ENCODE data around the gene CDH13.

Gene CDH13

GRCh38 chr16:83021746-83022145 lies 395.0 kb downstream of the CDH13 start:
- Histone ChIP-seq H3K4me2 (ENCODE audit: insufficient read depth, low read length) (no peak overlapping the region), H3K9ac (ENCODE audit: low read depth, low read length) (no peak overlapping the region), H4K20me1 (ENCODE audit: insufficient read depth, low read length) (no peaks in the 10 kb centered on the region), H3K9me3 (ENCODE audit: insufficient read depth, low read length, severe bottlenecking) (no peaks in the 10 kb centered on the region), H3K27ac (ENCODE audit: low read length) (no peak overlapping the region), H2AFZ (ENCODE audit: low read depth, low read length) (no peak overlapping the region), H3K27me3 (ENCODE audit: insufficient read depth, low read length, poor library complexity) (no peaks in the 10 kb centered on the region), H3K36me3 (ENCODE audit: insufficient read depth, low read length) (no peaks in the 10 kb centered on the region), H3K4me1 (ENCODE audit: insufficient read depth, low read length) (no peaks in the 10 kb centered on the region), H3K4me3 (ENCODE audit: low read depth in 1 of 2, low read length in 2 of 2) (no peak overlapping the region), H3K79me2 (ENCODE audit: insufficient read depth, low read length) (no peaks in the 10 kb centered on the region)
- no peak for TF ChIP-seq CTCF (IDR thresholded peaks at IDR 0.05; ENCODE audit: borderline replicate concordance, extremely low read depth, low read length, poor library complexity, severe bottlenecking)
- no peak for TF ChIP-seq EZH2 (IDR thresholded peaks at IDR 0.05; ENCODE audit: borderline replicate concordance, low read depth, low read length, severe bottlenecking)
- ATAC-seq (ENCODE audit: insufficient read depth, low read depth) (no peak), DNase-seq (no peak)

- Histone ChIP-seq H3K79me2 (ENCODE audit: insufficient read depth, low read length) (no peaks in the 10 kb centered on the region), H3K4me3 (ENCODE audit: low read depth in 1 of 2, low read length in 2 of 2) (no peak overlapping the region), H2AFZ (ENCODE audit: low read depth, low read length) (no peak overlapping the region), H3K4me2 (ENCODE audit: insufficient read depth, low read length) (no peak overlapping the region), H3K27me3 (ENCODE audit: insufficient read depth, low read length, poor library complexity) (no peaks in the 10 kb centered on the region), H3K9ac (ENCODE audit: low read depth, low read length) (no peak overlapping the region), H3K4me1 (ENCODE audit: insufficient read depth, low read length) (no peaks in the 10 kb centered on the region), H3K36me3 (ENCODE audit: insufficient read depth, low read length) (no peaks in the 10 kb centered on the region), H3K27ac (ENCODE audit: low read length) (no peak overlapping the region), H3K9me3 (ENCODE audit: insufficient read depth, low read length, severe bottlenecking) (no peaks in the 10 kb centered on the region), H4K20me1 (ENCODE audit: insufficient read depth, low read length) (no peaks in the 10 kb centered on the region)
- ATAC-seq (ENCODE audit: insufficient read depth, low read depth) (no peak), DNase-seq (no peak)
- TF ChIP-seq EZH2 (IDR thresholded peaks at IDR 0.05; ENCODE audit: borderline replicate concordance, low read depth, low read length, severe bottlenecking) (no peak), CTCF (IDR thresholded peaks at IDR 0.05; ENCODE audit: borderline replicate concordance, extremely low read depth, low read length, poor library complexity, severe bottlenecking) (no peak)
These were observed 396.2 kb downstream of the CDH13 start for GRCh38 chr16:83023011-83023410.

- no peaks in the 10 kb centered on the region for H4K20me1 ChIP-seq (ENCODE audit: insufficient read depth, low read length)
- H3K4me2 ChIP-seq (ENCODE audit: insufficient read depth, low read length), result no peak overlapping the region
- no peak overlapping the region for H3K4me3 ChIP-seq (ENCODE audit: low read depth in 1 of 2, low read length in 2 of 2)
- no peak overlapping the region for H2AFZ ChIP-seq (ENCODE audit: low read depth, low read length)
- no peaks in the 10 kb centered on the region for H3K4me1 ChIP-seq (ENCODE audit: insufficient read depth, low read length)
- no peaks in the 10 kb centered on the region for H3K9me3 ChIP-seq (ENCODE audit: insufficient read depth, low read length, severe bottlenecking)
- DNase-seq, result no peak
- no peak for TF ChIP-seq CTCF (IDR thresholded peaks at IDR 0.05; ENCODE audit: borderline replicate concordance, extremely low read depth, low read length, poor library complexity, severe bottlenecking)
- no peak for TF ChIP-seq EZH2 (IDR thresholded peaks at IDR 0.05; ENCODE audit: borderline replicate concordance, low read depth, low read length, severe bottlenecking)
- H3K79me2 ChIP-seq (ENCODE audit: insufficient read depth, low read length), result no peaks in the 10 kb centered on the region
- no peak for ATAC-seq (ENCODE audit: insufficient read depth, low read depth)
- no peak overlapping the region for H3K27ac ChIP-seq (ENCODE audit: low read length)
- no peak overlapping the region for H3K9ac ChIP-seq (ENCODE audit: low read depth, low read length)
- H3K36me3 ChIP-seq (ENCODE audit: insufficient read depth, low read length), result no peaks in the 10 kb centered on the region
- H3K27me3 ChIP-seq (ENCODE audit: insufficient read depth, low read length, poor library complexity), result no peaks in the 10 kb centered on the region
These were observed 396.9 kb downstream of the CDH13 start for GRCh38 chr16:83023640-83024039.

GRCh38 chr16:83027973-83028372 lies 401.2 kb downstream of the CDH13 start:
- H3K4me1 ChIP-seq (ENCODE audit: insufficient read depth, low read length), result no peaks in the 10 kb centered on the region
- no peak overlapping the region for H3K4me3 ChIP-seq (ENCODE audit: low read depth in 1 of 2, low read length in 2 of 2)
- no peak for TF ChIP-seq CTCF (IDR thresholded peaks at IDR 0.05; ENCODE audit: borderline replicate concordance, extremely low read depth, low read length, poor library complexity, severe bottlenecking)
- no peak for TF ChIP-seq EZH2 (IDR thresholded peaks at IDR 0.05; ENCODE audit: borderline replicate concordance, low read depth, low read length, severe bottlenecking)
- no peak overlapping the region for H3K27ac ChIP-seq (ENCODE audit: low read length)
- DNase-seq (no peak), ATAC-seq (ENCODE audit: insufficient read depth, low read depth) (no peak)
- no peak overlapping the region for H3K4me2 ChIP-seq (ENCODE audit: insufficient read depth, low read length)
- no peaks in the 10 kb centered on the region for H3K9me3 ChIP-seq (ENCODE audit: insufficient read depth, low read length, severe bottlenecking)
- H3K79me2 ChIP-seq (ENCODE audit: insufficient read depth, low read length), result no peaks in the 10 kb centered on the region
- H4K20me1 ChIP-seq (ENCODE audit: insufficient read depth, low read length), result no peaks in the 10 kb centered on the region
- no peak overlapping the region for H2AFZ ChIP-seq (ENCODE audit: low read depth, low read length)
- H3K27me3 ChIP-seq (ENCODE audit: insufficient read depth, low read length, poor library complexity), result no peaks in the 10 kb centered on the region
- H3K9ac ChIP-seq (ENCODE audit: low read depth, low read length), result no peak overlapping the region
- H3K36me3 ChIP-seq (ENCODE audit: insufficient read depth, low read length), result no peaks in the 10 kb centered on the region
